D721Med (cell line): ENCODE results near the gene ZSWIM3.

Experiments used
- DNase-seq: peaks from one replicate; pipeline ENCODE4 v3.0.0; 2011; ENCODE audit warnings: low spot score; ENCODE audit not compliant: insufficient read length
- FAIRE-seq: peaks from 2 replicates; lab custom pipeline; 2011; peaks lifted over from hg19 to GRCh38; lab: Jason Lieb, UNC
- CTCF ChIP-seq: IDR thresholded peaks from 2 replicates; pipeline ENCODE4 v1.5.1; 2012; ENCODE audit warnings: mild to moderate bottlenecking, control low read depth; ENCODE audit not compliant: insufficient read depth; ENCODE audit errors: missing control alignments

Gene ZSWIM3

DNA sequence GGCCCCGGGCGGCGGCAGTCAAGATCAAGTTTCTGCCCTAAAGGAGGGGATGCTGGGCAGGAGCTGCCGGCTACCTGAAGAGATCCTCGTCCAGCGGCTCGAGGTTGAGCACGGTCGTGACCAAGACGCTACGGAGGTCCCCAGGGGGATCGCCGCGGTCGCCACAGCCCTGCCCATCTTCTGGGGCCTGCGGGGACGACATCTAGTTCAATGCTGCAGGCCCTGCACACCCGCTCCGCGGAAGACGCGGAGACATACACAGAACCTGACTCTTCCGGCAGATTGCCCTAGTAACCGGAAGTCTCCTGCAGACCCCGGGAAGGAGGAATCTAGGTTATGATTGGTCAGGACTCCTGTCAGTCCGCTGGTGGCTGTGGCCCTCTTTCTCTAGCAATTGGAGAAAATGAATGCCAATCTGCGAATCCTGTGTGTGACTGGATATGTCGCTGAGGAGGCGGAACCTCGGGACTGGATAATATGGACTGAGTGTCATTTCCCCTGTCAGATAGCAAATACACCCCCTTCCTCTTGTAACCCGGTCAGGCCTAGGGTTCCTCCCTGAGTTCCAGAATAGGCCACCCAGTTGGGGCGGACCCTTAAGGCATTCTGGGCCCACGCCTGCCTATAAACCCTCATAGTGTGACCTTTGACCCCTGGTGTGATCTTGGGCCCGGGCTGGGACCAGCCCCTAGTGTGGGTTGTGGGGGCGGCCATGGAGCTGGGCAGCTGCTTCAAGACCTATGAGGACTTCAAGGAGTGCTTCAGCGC, at the start of gene ZSWIM3, which contains the start of gene ACOT8:
TSS of gene ZSWIM3 (plus strand) at position 501 of the 768 bp plus-strand sequence. CDS start at position 713, 212 bp downstream.
TSS of gene ACOT8 (minus strand) at position 279 of the 768 bp plus-strand sequence. CDS start at position 202, 77 bp downstream.
- TF ChIP-seq CTCF: no peak

DNA sequence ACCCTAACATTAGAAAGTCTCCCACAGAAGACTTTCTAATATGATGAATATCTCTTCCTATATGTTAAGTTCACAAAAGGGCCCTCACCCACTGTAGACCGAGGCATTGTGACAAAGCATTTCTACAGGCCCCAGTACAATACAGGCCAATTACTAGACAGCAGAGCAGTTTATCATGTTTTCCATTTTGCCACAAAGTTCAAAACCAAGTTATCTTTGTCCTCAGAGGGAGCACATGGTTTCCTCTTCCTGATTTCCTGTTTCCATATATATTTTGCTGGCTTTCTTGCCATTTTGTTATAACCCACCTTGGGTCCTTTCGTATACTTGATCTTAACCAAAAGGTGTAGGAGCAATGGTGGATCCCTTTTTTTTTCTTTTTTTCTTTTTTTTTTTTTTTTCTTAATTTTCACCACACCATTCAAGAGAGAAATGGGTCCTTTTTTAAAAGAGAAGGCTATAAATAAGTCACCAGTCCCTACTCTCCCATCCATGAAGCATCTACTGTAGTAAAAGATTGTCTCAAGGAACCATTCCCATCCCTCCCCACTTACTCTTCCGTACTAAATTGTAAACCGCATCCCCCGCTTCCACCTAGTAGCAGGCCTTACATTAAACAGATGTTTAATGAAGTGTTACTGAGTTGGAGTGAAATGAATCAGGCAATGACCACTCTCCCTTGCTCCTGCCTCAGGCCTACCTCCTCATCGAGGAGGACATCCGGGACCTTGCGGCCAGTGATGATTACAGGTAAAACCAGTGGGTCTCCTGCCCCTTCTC, 47.0 kb upstream of the ZSWIM3 start:
- no peak for TF ChIP-seq CTCF
- no peak for DNase-seq
- no peak for FAIRE-seq

More for the DNA sequence above, at the start of gene ZSWIM3, which contains the start of gene ACOT8:
- no peak for FAIRE-seq
- peak; percentile 99 for DNase-seq

- TF ChIP-seq CTCF: no peak
- FAIRE-seq (peak; percentile 44), DNase-seq (peak; percentile 99)
These were observed 45.0 kb upstream of the ZSWIM3 start, which contains the start of gene UBE2C for GRCh38 chr20:45812157-45813005. Gene UBE2C (plus strand): TSS chr20:45812644. CDS start chr20:45812696, 52 bp downstream.

- no peak for DNase-seq
- TF ChIP-seq CTCF: no peak
- FAIRE-seq: no peak
These were observed 44.4 kb upstream of the ZSWIM3 start for GRCh38 chr20:45813006-45813340.

GRCh38 chr20:45813489-45813888, 43.9 kb upstream of the ZSWIM3 start:
- FAIRE-seq (no peak), DNase-seq (no peak)
- no peak for TF ChIP-seq CTCF

DNA sequence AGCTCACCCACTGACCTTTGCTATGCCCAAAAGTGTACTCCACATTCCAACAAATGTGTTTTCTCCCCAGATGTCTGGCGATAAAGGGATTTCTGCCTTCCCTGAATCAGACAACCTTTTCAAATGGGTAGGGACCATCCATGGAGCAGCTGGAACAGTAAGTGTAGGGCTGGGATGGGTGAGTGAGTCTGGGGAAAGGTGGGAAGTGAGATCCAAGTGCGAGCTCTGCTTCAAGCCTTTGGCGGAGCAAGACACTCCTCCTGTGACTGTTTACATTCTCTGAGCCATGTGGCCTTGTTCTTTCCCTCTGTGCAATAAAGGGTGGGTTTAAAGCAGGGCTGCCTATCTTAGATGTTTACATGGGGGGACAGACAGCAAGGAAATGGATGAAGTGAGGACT, 43.1 kb upstream of the ZSWIM3 start:
- FAIRE-seq: no peak

More for the DNA sequence above, 43.1 kb upstream of the ZSWIM3 start:
- DNase-seq: no peak
- no peak for TF ChIP-seq CTCF
